HG03571 (cell line): ENCODE data around the gene MGLL.

ENCODE experiments used
- ATAC-seq: cut with Tn5 transposase; IDR thresholded peaks from one replicate; pipeline ENCODE4 v1.9.1; 2021; ENCODE audit not compliant: unreplicated experiment

The MGLL gene

DNA sequence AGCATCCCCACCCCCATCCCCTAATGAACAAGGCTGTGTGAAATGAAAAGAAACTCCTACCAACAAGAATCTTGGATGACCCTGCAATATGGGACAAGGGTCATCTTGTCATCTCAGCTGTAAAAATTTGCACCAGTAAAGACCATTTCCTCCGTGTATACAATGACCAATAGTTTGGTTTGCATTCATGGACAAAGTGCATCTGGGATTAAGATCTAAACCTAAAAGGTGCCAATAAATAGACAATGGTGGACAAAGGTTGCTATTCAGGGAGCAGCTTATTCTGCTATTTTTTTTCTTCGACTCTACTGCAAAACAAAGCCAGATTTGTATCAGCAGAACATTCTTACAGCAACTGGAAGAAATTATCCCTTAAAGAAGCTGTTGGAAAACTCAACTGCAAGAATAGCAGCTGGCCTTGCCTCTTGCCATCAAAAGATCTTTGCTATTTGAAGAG lies 8.0 kb downstream of the MGLL start:
- ATAC-seq, result no peak

DNA sequence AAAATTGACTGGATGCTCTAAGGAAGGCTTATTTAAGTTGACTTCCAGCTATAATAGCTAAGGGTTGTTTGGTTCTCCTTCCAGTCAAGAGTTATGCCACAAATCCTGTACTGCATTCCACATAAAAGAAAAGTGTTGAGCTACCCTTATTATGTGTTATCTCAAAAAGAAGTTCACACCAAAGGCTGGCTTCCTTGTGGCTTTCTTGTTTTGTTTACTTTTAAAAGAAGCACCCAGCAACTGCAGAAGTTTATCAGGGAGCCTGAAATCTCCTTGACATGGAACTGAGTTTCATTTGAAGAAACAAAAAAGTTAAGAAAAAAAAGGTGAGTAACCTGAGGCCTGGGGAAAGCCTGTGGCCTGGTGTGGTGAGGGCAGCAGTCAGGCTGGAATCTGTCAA lies 10.2 kb downstream of the MGLL start:
- ATAC-seq, result no peak

DNA sequence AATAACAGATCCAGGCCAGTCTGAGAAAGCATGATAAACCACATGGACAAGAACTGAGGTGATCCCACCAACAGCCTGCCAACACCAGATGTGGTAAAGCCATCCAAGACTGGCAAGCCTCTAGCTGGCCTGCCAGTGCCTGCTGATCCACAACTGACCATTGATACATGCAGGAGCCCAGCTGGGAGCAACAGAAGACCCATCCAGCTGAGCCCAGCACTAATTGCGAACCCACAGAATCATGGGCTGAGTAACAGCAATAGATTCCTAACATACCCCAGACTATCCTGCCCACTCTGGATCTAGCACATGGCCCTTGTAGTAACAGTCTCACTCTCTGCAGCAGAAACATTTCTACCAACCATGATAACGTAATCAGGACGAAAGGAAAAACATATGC lies 10.6 kb downstream of the MGLL start:
- no peak for ATAC-seq

GRCh38 chr3:127809611-127810010 lies 12.7 kb downstream of the MGLL start:
- no peak for ATAC-seq

GRCh38 chr3:127809211-127809610 lies 13.1 kb downstream of the MGLL start:
- ATAC-seq, result no peak

DNA sequence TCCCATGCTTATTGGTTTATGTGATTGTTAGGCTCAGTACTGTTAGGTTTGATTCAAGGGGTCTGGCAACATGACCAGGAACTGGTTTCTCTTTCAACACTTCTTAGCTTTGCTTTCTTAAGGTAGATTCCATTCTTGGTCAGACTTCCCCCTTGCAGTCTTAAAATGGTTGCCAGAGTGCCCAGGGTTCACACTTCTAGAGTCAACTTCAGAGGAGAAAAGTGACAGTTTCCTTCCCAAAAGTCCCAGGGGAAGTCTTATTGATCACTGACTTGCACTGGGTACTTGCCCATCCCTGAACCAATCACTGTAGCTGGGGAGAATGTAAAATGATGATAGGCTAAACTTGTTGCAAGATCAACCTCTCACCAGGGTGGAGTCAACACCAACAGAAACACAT lies 14.1 kb downstream of the MGLL start:
- ATAC-seq, result no peak

- ATAC-seq, result no peak
Measured at GRCh38 chr3:127805026-127805753, 17.1 kb downstream of the MGLL start.

GRCh38 chr3:127804141-127804540 lies 18.2 kb downstream of the MGLL start:
- ATAC-seq, result no peak

GRCh38 chr3:127803619-127804018 lies 18.7 kb downstream of the MGLL start:
- no peak for ATAC-seq

GRCh38 chr3:127802606-127803005 lies 19.7 kb downstream of the MGLL start:
- ATAC-seq, result no peak

DNA sequence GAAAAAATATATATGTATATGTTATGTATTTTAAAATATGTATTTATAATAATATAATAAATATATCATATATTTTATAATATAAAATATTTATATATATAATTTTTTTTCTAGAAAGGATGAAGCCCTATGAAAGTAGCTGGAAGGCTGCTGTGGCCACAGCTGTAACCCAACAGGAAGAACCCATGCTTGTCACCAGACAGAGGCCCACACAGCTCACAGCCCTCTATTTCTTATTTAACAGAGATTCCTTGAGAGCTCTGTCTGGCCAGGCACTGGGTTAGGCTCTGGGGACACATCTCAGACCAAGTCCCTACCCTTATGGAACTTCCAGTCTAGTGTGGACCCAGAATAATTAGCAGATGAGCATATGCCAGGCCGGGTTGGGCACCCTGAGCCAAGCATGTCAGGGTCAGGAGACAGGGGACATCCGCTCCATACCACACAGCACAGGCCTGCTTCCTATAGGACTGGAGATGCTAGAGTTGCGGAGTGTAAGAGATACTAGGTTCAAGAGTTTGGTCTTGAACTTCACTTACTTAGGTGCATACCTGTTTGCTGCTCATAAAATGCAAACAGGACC lies 20.5 kb downstream of the MGLL start:
- no peak for ATAC-seq

DNA sequence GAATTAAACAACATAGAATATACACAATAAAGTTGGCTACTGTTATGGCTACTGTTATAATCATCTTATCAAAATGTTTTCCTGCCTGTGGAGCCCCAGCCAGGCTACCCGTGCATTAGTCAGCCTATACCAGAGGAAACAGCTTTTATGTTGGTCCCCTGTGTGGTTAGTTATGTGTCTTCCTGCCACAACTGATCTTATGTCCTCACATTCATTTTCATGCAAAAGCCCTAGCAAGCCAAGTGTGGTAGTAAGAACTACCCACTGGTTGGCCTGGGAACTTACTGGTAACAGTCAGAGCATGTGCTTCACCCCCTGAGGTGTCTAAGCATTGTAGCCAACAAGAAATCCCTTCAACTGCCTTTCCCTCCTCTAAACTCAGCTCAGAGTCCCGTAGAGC lies 21.8 kb downstream of the MGLL start:
- ATAC-seq, result no peak

- no peak for ATAC-seq
Measured at GRCh38 chr3:127799476-127800222, 22.7 kb downstream of the MGLL start.

DNA sequence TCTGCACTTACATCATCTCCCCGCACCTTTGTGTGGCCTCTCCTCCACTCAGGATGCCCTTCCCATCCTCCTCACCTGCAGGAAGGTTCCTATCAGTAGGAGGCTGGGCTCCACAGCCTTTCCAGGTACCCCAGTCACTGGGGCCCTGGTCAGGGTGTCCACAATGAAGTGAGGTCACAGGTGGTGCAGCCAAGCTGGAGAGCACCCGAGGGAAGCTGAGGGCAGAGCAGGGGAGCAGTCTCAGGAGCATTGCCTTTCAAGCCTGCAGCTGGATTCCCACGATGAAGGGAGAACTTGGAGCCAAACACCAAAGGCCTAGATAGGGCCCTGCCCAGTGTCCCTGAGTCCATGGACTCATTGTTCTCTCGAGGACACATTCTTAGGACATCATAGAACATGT lies 23.6 kb downstream of the MGLL start:
- ATAC-seq, result no peak

GRCh38 chr3:127796831-127797150 lies 25.5 kb downstream of the MGLL start:
- no peak for ATAC-seq

DNA sequence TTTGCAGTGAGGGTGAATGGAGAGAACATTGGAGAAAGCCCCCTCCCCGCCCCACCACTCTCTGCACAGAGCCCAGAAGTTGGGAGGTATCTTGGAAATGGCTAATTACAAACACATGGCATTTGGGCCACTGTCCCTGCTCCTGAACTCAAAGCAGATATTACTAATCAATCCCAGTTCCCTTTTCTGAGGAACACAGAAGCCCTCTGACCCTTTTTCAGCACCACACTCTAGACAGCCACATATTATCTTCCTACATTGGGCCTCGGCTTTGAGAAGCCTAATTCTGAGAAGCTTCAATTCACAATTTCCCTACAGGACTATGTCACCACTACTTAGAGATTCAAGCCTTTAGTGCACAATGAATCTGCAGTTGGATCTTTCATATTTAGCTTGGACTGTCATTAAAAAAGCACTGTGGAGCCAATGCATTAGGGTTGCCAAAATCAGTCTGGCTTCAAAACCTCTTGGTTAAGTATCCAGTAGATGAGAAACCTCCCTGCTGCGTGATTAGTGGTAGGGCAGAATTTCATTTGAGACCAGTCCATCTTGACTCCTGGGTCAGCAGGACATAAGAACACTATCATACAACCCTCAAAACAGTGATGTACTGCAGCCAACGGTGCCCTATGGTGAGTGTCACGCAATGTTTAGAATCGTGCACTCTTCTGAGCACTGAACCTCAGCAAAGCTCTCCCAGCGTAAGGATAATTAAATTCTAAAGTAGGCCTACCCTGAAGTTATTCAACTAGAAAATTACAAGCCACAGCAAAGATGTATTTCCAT lies 26.1 kb downstream of the MGLL start:
- no peak for ATAC-seq

GRCh38 chr3:127794972-127795371 lies 27.3 kb downstream of the MGLL start:
- ATAC-seq, result no peak

GRCh38 chr3:127794402-127794801 lies 27.9 kb downstream of the MGLL start:
- no peak for ATAC-seq

DNA sequence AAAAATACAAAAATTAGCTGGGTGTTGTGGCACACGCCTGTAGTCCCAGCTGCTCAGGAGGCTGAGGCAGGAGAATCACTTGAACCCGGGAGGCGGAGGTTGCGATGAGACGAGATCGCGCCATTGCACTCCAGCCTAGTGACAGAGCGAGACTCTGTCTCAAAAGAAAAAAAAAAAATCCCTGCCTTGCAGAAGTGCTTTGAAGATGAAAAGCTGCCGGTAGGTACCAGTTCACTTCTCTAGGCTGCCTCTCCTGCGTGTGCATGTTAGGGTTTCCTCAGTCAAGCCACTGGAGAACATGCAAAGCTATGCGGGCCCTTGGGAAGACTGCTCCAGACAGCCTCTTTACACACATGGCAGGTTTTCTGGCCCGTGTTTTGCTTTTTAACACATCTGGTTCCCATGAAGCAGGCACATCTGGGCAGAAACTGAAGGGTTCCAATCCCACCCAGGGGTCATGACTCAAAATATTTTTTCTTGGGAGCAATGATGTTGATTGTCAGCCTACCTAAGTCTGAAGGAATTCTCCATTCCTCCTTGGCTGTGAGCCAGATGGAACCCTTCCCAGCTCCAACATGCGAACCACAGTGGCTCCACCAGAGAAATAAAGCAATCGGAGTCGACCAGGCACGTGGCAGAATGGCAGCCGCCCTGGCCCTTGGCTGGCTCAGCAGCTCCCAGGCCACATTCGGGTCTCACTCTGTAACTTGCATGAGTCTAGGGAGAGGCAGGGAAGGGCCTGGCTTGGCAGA lies 29.6 kb downstream of the MGLL start:
- ATAC-seq, result no peak

DNA sequence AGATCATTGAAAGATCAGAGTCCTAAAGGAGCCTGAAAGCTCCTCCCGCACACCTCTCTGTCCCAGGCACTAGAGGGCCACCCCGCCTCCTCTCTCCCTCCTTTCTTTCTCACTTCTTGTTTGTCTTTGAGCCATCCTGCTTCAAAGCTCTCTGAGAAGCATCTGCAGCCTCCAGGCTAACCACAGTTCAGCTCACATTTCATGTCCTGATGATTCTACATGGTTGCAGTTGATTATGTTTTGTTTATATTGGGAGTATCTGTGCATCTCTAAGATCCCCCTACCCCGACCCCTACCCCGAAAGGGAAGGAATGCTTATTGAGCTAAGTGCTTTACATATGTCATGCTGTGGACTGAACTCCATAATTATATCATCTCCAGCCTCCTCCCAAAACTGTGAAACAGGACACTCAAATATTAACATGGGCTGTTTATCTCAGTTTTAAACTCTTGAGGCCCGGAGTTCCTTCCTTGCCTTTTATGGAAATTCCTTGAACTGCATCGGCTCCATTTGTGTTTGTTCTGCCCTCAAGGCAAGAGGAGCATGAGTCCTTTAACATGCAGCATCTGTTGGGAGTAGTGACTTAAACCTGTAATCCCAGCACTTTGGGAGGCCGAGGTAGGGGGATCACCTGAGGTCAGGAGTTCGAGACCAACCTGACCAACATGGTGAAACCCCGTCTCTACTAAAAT lies 30.9 kb downstream of the MGLL start:
- no peak for ATAC-seq
